Activated T-cell treated with anti-CD3 and anti-CD28 coated beads for 24 hours (primary cell): ENCODE data around the gene CCDC148.
"Not testable (repeated sequence)": the region's sequence is repeated elsewhere in the genome, so short reads cannot be mapped to it uniquely, and the experiment has no call there.

Experiments
- DNase-seq: peaks from one replicate; pipeline ENCODE4 v3.0.0-alpha.2; 2020; ENCODE audit warnings: low read depth

CCDC148 gene

DNA sequence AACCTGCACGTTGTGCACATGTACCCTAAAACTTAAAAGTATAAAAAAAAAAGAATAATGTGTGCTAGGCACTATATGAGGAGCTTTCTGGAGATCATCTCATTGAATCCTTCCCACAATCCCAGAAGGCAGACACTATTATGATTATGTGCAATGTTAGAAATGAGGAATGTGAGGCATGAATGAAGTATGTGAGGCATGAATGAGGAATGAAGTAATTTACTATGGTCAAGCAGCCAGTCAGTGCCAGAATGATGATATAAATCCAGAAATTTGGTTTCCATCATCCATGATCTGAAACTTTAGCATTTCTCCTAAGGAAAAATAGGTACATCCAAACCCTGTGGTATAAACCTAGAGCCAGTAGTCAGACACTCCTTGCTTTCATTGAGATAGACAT lies 42.0 kb downstream of the CCDC148 start:
- no peak for DNase-seq

DNA sequence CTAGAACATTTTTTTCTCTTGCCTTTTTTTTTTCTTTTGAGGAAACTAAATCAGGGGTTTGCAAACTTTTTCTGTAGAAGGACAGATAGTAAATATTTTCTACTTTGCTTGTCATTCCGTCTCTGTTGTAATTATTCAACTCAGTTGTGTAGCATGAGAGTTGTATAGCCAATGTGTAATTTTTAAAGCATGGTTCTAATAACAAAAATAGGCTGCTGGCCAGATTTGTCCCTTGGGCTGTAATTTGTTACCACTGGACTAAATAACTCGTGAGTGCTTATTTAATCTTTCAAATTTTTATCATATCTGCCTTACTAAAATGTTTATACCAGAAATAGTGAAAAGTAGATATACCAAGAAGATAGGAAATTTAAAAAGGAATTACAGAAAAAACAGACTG lies 43.0 kb downstream of the CCDC148 start:
- no peak for DNase-seq

DNA sequence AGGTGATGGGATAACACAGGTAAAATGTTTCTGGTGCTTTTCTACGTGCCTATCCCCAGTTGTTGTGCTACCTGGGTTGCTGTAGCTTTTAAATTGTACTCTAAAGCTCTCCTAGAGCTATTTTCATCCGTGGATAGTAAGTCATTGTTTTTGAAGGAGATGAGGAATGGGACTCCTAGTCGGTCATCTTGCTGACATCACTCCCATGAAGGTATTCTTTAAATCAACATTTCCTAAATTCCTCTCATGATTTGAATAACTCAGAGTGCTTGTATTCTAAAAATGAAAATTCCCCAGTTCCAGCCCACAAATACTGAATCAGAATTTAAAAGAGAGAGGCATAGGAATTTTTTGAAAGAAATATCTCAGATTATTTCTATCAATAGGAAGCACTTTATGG lies 44.3 kb downstream of the CCDC148 start:
- DNase-seq, result no peak

DNA sequence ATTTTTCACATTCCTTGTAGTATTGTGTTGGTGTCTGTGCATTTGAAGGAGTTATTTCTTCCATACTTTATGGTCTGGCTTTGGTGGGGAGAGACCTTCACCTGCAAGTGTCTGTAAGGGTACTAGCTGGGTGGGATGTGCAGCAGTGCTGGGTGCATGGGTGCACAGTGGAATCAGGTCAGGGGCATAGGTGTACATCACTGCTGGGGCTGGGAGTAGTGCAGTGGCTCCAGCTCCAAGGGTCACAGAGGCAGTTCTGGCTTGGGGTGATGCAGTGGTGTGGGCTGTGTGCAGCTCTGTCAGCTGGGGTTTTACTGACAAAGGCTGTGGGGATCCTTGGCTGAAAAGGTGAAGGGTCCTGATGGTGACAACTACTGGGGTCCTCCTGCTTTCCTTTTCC lies 44.8 kb downstream of the CCDC148 start:
- DNase-seq, result no peak

DNA sequence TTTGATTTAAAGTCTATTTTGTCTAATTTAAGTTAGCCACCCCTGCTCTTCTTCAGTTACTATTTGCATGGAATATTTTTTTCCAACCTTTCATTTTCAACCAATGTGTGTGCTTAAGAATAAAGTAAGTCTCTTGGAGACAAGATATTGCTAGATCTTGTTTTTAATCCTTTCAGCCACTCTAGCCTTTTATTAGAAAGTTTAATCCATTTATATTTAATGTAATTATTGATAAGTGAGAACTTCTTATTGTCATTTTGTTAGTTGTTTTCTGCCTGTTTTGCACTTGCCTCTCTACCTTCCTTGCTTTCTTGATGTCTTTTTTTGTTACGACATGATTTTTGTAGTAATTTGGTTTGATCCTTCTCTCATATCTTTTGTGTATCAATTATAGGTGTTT lies 46.4 kb downstream of the CCDC148 start:
- no peak for DNase-seq

DNA sequence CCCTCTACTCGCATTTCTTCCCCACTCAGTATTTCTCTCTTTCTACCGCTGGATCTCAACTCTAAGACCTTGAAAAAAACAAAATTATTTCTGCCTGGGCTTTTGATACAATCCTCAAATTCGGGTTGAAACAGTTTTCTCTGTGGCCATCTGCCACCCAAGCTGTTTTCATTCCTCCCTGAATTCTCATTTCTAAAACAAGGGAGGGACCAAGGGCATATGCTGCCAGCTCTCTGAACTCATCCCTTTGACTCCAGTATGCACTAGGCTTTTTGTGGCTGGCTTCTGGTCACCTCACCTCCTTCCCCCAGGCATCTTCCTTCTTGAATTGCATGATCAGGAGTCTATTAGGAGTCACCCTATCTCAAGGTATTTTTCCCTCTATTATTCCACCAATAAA lies 49.5 kb downstream of the CCDC148 start:
- DNase-seq, result no peak

DNA sequence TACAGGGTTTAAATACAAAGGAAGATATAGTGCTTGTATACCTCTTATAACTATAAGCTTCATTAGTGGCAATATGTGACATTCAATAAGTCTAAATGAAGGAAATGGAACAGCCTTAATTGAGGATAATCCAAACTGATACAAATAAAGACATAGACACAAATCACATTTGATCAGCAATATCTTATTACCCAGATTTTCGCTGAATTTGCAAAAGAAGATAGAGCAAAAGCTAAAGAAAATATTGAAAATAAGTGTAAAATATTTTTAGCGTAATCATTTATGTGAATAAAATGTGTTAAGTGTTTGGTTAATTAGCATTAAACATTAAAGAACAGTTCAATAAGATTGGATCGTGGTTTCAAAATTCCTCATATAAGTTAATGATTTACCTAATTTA lies 51.2 kb downstream of the CCDC148 start:
- no peak for DNase-seq

DNA sequence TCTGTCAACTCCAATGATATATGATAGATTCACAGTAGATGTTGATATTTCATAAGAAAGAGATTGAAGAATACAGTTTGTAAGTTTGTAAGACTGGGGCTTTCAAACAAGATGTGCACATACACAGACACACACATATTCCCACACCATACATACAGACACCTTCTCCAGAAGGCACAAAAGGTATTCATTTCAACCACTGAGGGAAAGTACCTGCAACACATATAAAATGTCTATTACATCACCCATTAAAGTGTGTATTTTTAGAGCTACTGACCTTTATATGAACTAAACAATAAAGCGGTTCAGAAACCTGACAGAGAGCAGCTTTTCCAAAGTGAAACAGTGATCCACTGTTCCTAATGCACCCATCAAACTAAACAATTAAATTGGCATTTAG lies 53.3 kb downstream of the CCDC148 start:
- no peak for DNase-seq

DNA sequence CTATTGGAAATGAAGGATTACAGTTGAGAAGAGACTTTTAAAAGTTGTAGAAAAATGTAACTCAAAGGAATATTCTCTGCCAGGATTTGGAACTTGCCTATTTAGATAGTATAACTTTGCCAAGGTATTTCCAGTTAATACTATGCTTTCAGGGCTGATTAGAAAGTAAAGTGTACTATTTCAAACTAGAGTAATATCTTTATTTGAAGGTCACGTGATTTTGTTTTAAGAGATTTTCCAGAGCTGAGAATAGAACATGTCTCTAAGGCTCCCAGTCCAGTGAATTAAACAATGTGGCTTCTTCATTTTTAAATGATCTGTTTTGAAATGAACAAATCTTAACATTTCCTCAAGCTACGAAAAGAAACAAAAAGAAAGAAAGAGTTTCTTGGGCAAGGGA lies 53.9 kb downstream of the CCDC148 start:
- no peak for DNase-seq

DNA sequence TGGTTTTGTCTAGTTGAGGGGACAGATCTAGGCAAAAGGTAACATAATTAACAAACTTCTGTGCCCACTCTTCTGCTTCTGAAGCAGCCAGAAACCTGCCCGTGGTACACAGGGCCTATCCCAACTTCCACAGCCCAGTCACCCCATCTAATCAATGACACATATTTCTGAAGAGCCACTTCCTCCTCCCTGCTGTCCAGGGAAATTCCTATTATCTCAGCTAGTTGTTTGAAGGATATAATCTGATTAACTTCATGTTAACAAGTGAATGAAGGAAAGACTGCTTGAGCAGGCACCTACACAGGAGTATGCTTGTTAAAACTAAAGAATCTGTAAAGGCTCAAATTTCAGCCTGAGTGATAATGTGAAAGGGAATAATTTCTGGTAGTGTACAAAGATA lies 61.4 kb downstream of the CCDC148 start:
- DNase-seq, result no peak

DNA sequence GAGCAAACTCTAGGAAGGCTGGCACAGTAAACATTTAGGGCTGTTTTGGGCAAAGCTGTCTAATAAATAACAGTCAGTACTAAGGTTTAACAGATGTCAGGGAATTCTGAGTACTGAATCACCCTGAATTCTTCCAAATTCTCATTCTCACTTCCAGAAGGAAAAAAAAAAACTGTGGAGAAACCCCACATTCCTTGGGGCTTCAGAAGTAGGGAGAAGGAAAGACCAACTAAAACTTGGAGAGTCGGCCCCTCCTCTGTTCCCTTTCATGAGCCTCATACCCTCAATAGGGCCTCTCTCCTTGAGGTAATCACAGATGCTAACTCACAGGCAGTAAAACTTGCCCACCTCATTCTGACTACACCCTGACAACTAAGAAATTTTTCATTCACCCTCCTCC lies 62.1 kb downstream of the CCDC148 start:
- no peak for DNase-seq

DNA sequence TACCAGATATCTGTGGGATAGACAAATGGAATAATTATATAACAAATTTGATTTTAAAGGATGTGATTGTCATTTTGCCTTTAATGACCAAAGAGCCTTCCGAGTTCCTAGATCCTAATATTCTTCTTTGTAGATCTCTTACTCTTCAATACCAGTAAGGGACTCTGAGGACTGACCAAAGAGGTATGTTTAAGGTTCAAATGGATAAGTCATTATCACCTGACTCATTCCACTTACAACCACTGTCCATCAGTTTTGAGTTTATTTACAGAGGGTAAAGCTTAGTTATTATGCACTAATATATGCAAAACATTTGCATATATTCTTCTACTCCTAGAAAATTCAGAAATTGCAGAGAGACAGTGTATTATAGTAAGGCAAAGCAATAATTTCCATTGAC lies 62.7 kb downstream of the CCDC148 start:
- no peak for DNase-seq

DNA sequence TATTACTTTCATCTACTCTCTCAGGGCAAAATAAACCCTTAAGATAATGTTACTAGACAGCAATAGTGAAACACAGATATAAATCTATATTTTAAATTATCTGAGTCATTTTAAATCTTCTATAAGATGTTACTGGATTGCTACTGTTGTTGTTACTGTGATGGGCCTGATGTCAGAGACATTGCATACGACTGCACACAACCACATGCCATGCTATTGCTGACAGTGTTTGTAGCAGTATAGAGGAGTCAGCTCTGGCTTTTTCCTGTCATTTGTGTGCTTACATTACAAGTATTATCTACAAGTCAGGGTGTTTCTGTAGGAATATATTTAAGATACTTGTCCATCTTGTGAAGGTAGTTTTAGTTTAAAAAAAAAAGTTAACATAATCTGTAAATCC lies 63.9 kb downstream of the CCDC148 start:
- no peak for DNase-seq

DNA sequence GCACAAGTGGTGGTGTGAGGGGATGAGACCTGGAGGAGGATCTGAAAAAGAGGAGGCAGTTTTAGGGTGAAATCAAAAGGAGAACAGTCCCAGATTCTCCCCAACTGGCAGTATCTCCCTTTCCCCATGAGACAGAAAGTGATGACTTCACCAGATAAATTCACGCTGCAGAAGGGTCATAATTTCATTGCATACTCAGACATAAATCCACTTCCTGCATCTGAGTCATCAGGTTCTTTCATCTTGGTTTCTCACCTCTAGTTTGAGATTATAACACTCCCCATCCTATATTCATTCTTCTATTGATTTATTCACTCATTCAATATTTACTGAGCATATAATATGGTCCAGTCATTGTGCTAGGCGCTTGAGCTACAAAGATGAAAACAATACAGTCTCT lies 64.7 kb downstream of the CCDC148 start:
- DNase-seq, result no peak

DNA sequence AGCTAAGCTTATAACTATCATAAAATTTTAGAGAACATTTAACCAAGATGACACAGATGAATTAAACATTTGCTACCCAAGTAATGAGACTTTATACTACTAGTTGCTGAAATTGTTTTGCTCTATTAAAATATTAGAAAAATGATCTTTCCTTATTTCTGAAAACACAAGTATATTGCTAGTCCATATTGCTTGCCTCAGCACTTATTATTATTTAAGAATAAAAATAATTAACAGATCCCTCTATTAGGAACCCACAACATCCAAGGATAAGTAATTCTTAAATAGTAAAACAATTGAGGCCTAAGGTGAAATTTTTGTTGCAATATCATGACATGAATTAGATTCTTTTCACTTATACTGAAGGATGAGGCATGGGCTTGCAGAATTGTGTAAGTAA lies 65.2 kb downstream of the CCDC148 start:
- DNase-seq, result no peak

DNA sequence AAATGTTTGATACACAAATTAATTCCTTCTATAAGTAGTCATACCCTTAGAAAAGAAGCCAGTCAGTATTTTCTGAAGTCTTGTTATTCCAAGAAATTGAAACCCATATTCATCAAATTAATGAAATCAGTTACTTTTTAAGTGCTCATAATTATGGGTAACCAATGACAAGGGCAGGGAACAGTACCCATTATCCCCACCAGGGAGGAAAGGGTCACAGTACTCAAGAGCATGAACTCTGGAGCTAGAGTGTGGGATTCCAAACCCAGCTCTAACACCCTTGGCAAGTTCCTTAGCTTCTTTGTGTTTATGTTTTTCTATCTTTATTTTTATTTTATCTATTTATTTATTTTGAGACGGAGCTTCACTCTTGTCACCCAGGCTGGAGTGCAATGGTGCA lies 68.4 kb downstream of the CCDC148 start:
- DNase-seq, result no peak

DNA sequence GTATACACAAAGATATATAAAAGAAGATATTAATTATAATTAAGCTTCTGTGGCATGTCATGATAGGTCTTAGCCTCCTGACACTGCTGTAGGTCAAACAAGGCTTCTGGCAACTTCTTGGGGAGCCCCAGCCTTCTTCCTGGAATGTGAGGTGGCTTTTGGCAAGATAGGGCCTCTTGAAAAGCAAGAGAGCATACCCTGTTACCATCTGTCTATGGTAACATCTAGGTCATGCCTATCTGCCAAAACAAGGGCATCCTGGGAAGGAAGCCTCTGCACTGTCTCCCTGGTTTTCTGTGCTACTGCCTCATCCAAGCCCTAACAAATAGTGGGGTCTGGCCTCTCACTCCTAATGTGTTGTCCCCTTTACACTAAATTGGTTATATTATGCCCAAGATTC lies 70.9 kb downstream of the CCDC148 start:
- DNase-seq, result no peak

DNA sequence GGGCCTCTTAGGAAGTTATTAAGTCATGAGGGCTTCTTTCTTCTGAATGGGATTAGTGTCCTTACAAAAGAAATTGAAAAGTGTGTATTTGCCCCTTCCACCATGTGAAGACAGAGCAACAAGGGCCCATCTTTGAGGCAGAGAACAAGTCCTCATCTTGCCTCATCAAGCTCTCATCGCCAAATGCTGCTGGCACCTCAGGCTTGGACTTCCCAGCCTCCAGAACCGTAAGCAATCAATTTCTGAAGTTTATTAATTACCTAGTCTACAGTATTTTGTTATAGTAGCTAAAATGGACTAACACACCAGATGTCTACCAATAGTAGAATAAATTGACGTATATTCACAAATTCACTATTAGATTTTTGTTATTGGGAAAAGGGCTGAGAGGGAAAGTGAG lies 74.6 kb downstream of the CCDC148 start:
- no peak for DNase-seq

DNA sequence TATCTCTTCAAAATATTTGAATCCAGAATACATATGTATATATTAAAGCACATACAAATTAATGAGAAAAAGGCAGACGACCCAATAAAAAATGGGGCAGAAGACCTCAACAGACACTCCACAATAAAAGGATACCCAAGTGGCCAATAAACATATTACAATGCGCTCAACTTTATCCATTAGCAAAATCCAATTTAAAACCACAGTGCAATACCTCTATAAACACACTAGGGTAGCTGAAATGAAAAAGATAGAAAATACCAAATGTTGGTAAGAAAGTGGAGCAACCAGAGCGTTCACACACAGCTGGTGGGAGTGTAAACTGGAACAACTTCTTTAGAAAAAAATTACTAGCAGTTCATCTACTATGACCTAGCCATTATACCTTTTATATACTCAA lies 75.3 kb downstream of the CCDC148 start:
- DNase-seq, result no peak

DNA sequence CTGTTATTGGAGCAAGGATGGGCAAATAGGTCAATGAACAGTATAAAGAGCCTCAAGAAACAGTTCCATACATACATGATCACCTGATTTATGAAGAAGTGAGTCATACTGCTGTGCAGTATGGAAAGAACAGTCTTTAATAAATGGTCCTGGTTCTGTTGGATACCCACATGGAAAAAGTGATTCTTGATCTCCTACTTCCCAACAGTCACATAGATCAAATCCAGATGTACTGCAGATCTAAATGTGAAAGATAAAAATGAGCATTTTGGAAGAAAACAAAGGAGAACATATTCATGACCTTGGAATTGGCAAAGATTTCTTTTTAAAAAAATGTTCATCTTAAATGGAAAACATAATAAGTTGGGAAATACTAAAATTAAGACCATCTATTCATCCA lies 75.8 kb downstream of the CCDC148 start:
- DNase-seq, result no peak

DNA sequence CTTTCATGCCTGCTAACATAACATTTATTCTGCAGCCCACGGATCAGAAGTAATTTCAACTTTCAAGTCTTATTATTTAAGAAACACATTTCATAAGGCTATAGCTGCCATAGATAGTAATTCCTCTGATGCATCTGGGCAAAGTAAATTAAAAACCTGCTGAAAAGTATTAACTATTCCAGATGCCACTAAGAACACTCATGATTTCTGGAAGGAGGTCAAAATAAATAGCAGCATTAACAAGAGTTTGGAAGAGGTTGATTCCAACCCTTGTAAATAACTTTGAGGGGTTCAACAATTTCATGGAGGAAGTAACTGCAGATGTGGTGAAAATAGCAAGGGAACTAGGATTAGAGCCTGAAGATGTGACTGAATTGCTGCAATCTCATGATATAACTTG lies 77.6 kb downstream of the CCDC148 start:
- no peak for DNase-seq

DNA sequence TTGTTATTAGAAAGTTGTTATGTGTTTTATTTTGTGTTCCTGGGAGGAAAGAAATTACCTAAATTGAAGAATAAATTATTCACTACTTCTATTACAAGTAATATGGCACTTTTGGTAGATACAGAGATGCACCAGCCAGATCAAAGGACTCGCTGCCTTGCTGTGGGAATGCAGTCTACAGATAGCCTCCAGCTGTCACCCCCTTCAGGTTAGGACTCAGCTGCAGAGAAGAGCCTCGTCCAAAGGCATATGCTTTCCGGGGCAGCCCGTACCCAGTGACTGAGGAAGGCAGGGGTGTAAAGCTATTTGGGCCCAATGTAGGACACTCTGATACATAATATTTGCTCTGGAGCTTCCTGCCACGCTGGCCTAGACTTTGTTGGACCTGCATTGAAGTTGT lies 90.2 kb downstream of the CCDC148 start:
- DNase-seq, result no peak

DNA sequence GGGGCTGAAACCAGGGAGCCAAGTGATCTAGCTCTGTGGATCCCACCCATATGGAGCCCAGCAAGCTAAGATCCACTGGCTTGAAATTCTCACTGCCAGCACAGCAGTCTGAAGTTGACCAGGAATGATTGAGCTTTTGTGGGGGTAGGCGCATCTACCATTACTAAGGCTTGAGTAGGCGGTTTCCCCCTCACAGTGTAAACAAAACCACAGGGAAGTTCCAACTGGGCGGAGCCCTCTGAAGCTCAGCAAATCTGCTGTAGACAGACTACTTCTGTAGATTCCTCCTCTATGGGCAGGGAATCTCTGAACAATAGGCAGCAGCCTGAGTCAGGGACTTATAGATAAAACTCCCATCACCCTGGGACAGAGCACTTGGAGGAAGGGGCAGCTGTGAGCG lies 96.7 kb downstream of the CCDC148 start:
- no peak for DNase-seq

DNA sequence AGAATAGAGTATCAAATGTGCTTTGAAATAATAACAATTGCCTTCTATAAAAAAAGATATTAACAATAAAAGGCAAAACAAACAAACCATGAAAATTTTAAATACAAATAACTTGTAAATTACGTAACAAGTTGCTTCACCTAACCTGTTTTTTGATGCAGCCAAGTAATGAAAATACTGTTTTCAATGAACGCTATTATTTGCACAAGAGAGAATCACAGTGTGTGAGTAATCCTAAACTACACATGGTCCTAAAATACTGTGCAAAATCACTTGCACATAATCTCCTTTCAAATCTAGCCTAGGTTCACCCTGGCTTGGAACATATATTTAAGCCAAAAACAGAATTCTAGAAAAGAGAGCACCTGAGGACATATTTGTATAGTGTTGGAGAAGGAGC lies 98.9 kb downstream of the CCDC148 start:
- no peak for DNase-seq

DNA sequence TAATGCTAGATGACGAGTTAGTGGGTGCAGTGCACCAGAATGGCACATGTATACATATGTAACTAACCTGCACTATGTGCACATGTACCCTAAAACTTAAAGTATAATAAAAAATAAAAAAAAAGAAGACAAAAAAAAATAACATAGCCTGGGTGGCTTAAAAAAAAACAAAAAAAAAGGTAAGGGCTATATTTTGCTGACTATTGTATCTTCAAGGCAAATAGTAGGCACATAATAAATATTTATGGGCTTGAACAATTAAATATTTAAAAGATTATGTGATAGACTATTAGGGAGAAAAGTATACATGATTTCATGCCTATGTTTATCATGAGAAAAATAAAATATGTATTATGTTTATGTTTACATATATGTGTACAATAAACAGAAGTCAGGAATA lies 99.4 kb downstream of the CCDC148 start:
- DNase-seq, result no peak

DNA sequence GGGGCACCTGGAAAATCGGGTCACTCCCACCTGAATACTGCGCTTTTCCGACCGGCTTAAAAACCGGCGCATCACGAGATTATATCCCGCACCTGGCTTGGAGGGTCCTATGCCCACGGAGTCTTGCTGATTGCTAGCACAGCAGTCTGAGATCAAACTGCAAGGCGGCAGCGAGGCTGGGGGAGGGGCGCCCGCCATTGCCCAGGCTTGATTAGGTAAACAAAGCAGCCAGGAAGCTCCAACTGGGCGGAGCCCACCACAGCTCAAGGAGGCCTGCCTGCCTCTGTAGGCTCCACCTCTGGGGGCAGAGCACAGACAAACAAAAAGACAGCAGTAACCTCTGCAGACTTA lies 105.1 kb downstream of the CCDC148 start:
- DNase-seq, result not testable (repeated sequence)
